Activated CD4-positive, alpha-beta T cell treated with anti-CD3 and anti-CD28 coated beads for 24 hours (primary cell): ENCODE data around the gene IL18.
"Not testable (repeated sequence)": the region's sequence is repeated elsewhere in the genome, so short reads cannot be mapped to it uniquely, and the experiment has no call there.

Experiments used
- DNase-seq, 2 donors: peaks; one replicate each; pipeline ENCODE4 v3.0.0-alpha.2; 2020; ENCODE audit warnings: low read depth in 2 of 2

Gene IL18

GRCh38 chr11:112163875-112164685, at the start of gene IL18:
Gene IL18, minus strand, starts transcription at chr11:112164094. Its CDS starts 9,041 bp downstream, at chr11:112155053.
- DNase-seq = no peak

- no peak for DNase-seq
Observed at GRCh38 chr11:112212710-112213109, 48.8 kb upstream of the IL18 start.

- no peak for DNase-seq
Observed at GRCh38 chr11:112212290-112212689, 48.4 kb upstream of the IL18 start.

GRCh38 chr11:112211536-112211935, 47.6 kb upstream of the IL18 start:
- DNase-seq = peak; percentile 3 to 4

- DNase-seq = no peak
Observed at GRCh38 chr11:112210890-112211289, 47.0 kb upstream of the IL18 start.

- no peak for DNase-seq
Observed at GRCh38 chr11:112206071-112206470, 42.2 kb upstream of the IL18 start.

GRCh38 chr11:112200252-112200651, 36.4 kb upstream of the IL18 start:
- DNase-seq = no peak

GRCh38 chr11:112199101-112199500, 35.2 kb upstream of the IL18 start:
- DNase-seq = not testable (repeated sequence)

GRCh38 chr11:112196519-112197087, 32.7 kb upstream of the IL18 start:
- no peak for DNase-seq

GRCh38 chr11:112195951-112196351, 32.1 kb upstream of the IL18 start:
- DNase-seq = no peak

- not testable (repeated sequence) for DNase-seq
Observed at GRCh38 chr11:112195113-112195512, 31.2 kb upstream of the IL18 start.

GRCh38 chr11:112186304-112186703, 22.4 kb upstream of the IL18 start:
- DNase-seq = no peak

GRCh38 chr11:112185883-112186282, 22.0 kb upstream of the IL18 start:
- no peak for DNase-seq

GRCh38 chr11:112182867-112183266, 19.0 kb upstream of the IL18 start:
- DNase-seq = no peak

- no peak for DNase-seq
Observed at GRCh38 chr11:112179601-112180000, 15.7 kb upstream of the IL18 start.

- no peak for DNase-seq
Observed at GRCh38 chr11:112178936-112179335, 15.0 kb upstream of the IL18 start.

- no peak for DNase-seq
Observed at GRCh38 chr11:112178428-112178827, 14.5 kb upstream of the IL18 start.

- no peak for DNase-seq
Observed at GRCh38 chr11:112177589-112177988, 13.7 kb upstream of the IL18 start.

- no peak for DNase-seq
Observed at GRCh38 chr11:112176077-112176476, 12.2 kb upstream of the IL18 start.

GRCh38 chr11:112175599-112175952, 11.7 kb upstream of the IL18 start:
- DNase-seq = no peak

- DNase-seq = peak in 1 of 2 donors; percentile 22
Observed at GRCh38 chr11:112174789-112175598, 11.1 kb upstream of the IL18 start, which contains the start of gene BCO2. Gene BCO2, plus strand, starts transcription at chr11:112175512. Its CDS starts 90 bp downstream, at chr11:112175602.

GRCh38 chr11:112173152-112173551, 9.3 kb upstream of the IL18 start:
- no peak for DNase-seq
